Femur (tissue), 1 donor: ENCODE data around the gene IMMP2L.

ENCODE experiments used
- DNase-seq: peaks from one replicate; pipeline ENCODE4 v3.0.0-alpha.2; 2017

Gene IMMP2L

GRCh38 chr7:111388912-111389311 lies 173.4 kb downstream of the IMMP2L start:
- DNase-seq, result no peak

- DNase-seq, result no peak
These were observed 174.3 kb downstream of the IMMP2L start for GRCh38 chr7:111388016-111388415.

- no peak for DNase-seq
These were observed 178.0 kb downstream of the IMMP2L start for GRCh38 chr7:111384065-111384891.

GRCh38 chr7:111383133-111383532 lies 179.2 kb downstream of the IMMP2L start:
- DNase-seq, result no peak

- DNase-seq, result no peak
These were observed 180.7 kb downstream of the IMMP2L start for GRCh38 chr7:111381590-111381989.

GRCh38 chr7:111380945-111381344 lies 181.3 kb downstream of the IMMP2L start:
- DNase-seq, result no peak

- DNase-seq, result no peak
These were observed 188.3 kb downstream of the IMMP2L start for GRCh38 chr7:111374027-111374426.

- DNase-seq, result no peak
These were observed 190.9 kb downstream of the IMMP2L start for GRCh38 chr7:111371437-111371836.

GRCh38 chr7:111370002-111370401 lies 192.3 kb downstream of the IMMP2L start:
- no peak for DNase-seq

GRCh38 chr7:111368381-111369065 lies 193.8 kb downstream of the IMMP2L start:
- DNase-seq, result no peak

GRCh38 chr7:111364413-111364812 lies 197.9 kb downstream of the IMMP2L start:
- DNase-seq, result no peak

- no peak for DNase-seq
These were observed 199.2 kb downstream of the IMMP2L start for GRCh38 chr7:111363099-111363498.

GRCh38 chr7:111362506-111363054 lies 199.7 kb downstream of the IMMP2L start:
- no peak for DNase-seq

GRCh38 chr7:111358915-111359314 lies 203.4 kb downstream of the IMMP2L start:
- DNase-seq, result no peak

- DNase-seq, result no peak
These were observed 204.6 kb downstream of the IMMP2L start for GRCh38 chr7:111357691-111358090.

GRCh38 chr7:111356941-111357340 lies 205.4 kb downstream of the IMMP2L start:
- no peak for DNase-seq

GRCh38 chr7:111352319-111352718 lies 210.0 kb downstream of the IMMP2L start:
- DNase-seq, result no peak

GRCh38 chr7:111346219-111346618 lies 216.1 kb downstream of the IMMP2L start:
- no peak for DNase-seq

GRCh38 chr7:111343017-111343416 lies 219.3 kb downstream of the IMMP2L start:
- DNase-seq, result no peak

GRCh38 chr7:111339006-111339405 lies 223.3 kb downstream of the IMMP2L start:
- DNase-seq, result no peak

GRCh38 chr7:111333010-111333409 lies 229.3 kb downstream of the IMMP2L start:
- no peak for DNase-seq

GRCh38 chr7:111330235-111330523 lies 232.1 kb downstream of the IMMP2L start:
- no peak for DNase-seq

GRCh38 chr7:111329367-111330234 lies 232.7 kb downstream of the IMMP2L start:
- no peak for DNase-seq
